PFSK-1 (cell line): ENCODE data around the gene CASTOR1.

Source experiments
- FOXP2 ChIP-seq: optimal IDR thresholded peaks from 2 replicates; pipeline ENCODE3; 2011; ENCODE audit warnings: borderline replicate concordance, control low read depth, inconsistent platforms; ENCODE audit not compliant: insufficient read depth; ENCODE audit errors: extremely low read length, extremely low read depth
- POLR2AphosphoS5 ChIP-seq: IDR thresholded peaks from 2 replicates; pipeline ENCODE4 v1.6.1; 2012; ENCODE audit warnings: low read depth, mild to moderate bottlenecking, control low read depth, low read length, moderate library complexity
- REST ChIP-seq, 2 experiments: IDR thresholded peaks; 2 replicates each; pipeline versions ENCODE4 v1.6.1 to v1.8.0; 2011 to 2012; ENCODE audit warnings: low read depth in 2 of 2, low read length in 2 of 2, control low read depth in 1 of 2, inconsistent platforms in 1 of 2, mild to moderate bottlenecking in 1 of 2, moderate library complexity in 1 of 2; ENCODE audit not compliant: insufficient read depth in 1 of 2
- SIN3A ChIP-seq: IDR thresholded peaks from 2 replicates; pipeline ENCODE4 v1.6.1; 2012; ENCODE audit warnings: mild to moderate bottlenecking, low read length, moderate library complexity, borderline replicate concordance; ENCODE audit not compliant: insufficient read depth
- TAF1 ChIP-seq: IDR thresholded peaks from 2 replicates; pipeline ENCODE4 v1.6.1; 2012; ENCODE audit warnings: low read length, control low read depth, borderline replicate concordance; ENCODE audit not compliant: insufficient read depth

Gene CASTOR1

GRCh38 chr22:30325724-30326254, 36.5 kb upstream of the CASTOR1 start:
- no peak for TF ChIP-seq SIN3A
- TF ChIP-seq POLR2AphosphoS5 = no peak
- TF ChIP-seq TAF1 = no peak
- no peak for TF ChIP-seq REST (IDR thresholded peaks at IDR 0.05; ENCODE audit: insufficient read depth in 1 of 2, low read depth in 2 of 2, low read length in 2 of 2)
- TF ChIP-seq FOXP2 = no peak

GRCh38 chr22:30325065-30325720, 35.9 kb upstream of the CASTOR1 start:
- TF ChIP-seq SIN3A (no peak), REST (IDR thresholded peaks at IDR 0.05; ENCODE audit: insufficient read depth in 1 of 2, low read depth in 2 of 2, low read length in 2 of 2) (no peak), TAF1 (no peak), POLR2AphosphoS5 (no peak), FOXP2 (no peak)

GRCh38 chr22:30324014-30324730, 34.9 kb upstream of the CASTOR1 start:
- no peak for TF ChIP-seq TAF1
- no peak for TF ChIP-seq REST (IDR thresholded peaks at IDR 0.05; ENCODE audit: insufficient read depth in 1 of 2, low read depth in 2 of 2, low read length in 2 of 2)
- TF ChIP-seq SIN3A = no peak
- no peak for TF ChIP-seq POLR2AphosphoS5
- no peak for TF ChIP-seq FOXP2

- TF ChIP-seq REST (IDR thresholded peaks at IDR 0.05; ENCODE audit: insufficient read depth in 1 of 2, low read depth in 2 of 2, low read length in 2 of 2) = no peak
- TF ChIP-seq SIN3A = no peak
- no peak for TF ChIP-seq FOXP2
Measured at GRCh38 chr22:30323246-30323645, 33.9 kb upstream of the CASTOR1 start.
